ENCODE results near the gene MAGEA11.
"Not testable (repeated sequence)": the region's sequence is repeated elsewhere in the genome, so short reads cannot be mapped to it uniquely, and the experiment has no call there.

MAGEA11 gene

GRCh38 chrX:149704664-149705063 is 7.2 kb upstream of the MAGEA11 start:
- Mint-ChIP-seq H3K27ac (no peak overlapping the region), H3K36me3 (ENCODE audit: low read depth) (no peaks in the 10 kb centered on the region), H3K9me3 (no peaks in the 10 kb centered on the region), H3K27me3 (no peaks in the 10 kb centered on the region), H3K4me1 (ENCODE audit: low read depth) (no peaks in the 10 kb centered on the region), H3K4me3 (no peak overlapping the region)
- intact Hi-C loops (cut with micrococcal nuclease): no loop called here

- H3K36me3 Mint-ChIP-seq (ENCODE audit: low read depth): no peaks in the 10 kb centered on the region
- no peak overlapping the region for H3K27ac Mint-ChIP-seq
- no peaks in the 10 kb centered on the region for H3K27me3 Mint-ChIP-seq
- H3K4me3 Mint-ChIP-seq: no peak overlapping the region
- H3K9me3 Mint-ChIP-seq: no peaks in the 10 kb centered on the region
- intact Hi-C loops (cut with micrococcal nuclease): no loop called here
- H3K4me1 Mint-ChIP-seq (ENCODE audit: low read depth): no peaks in the 10 kb centered on the region
Measured at GRCh38 chrX:149707147-149707901, 4.5 kb upstream of the MAGEA11 start.

GRCh38 chrX:149712831-149713230 is 971 bp downstream of the MAGEA11 start:
- Mint-ChIP-seq H3K27me3 (no peaks in the 10 kb centered on the region), H3K27ac (no peak overlapping the region), H3K36me3 (ENCODE audit: low read depth) (no peaks in the 10 kb centered on the region), H3K4me3 (no peak overlapping the region), H3K9me3 (no peaks in the 10 kb centered on the region), H3K4me1 (ENCODE audit: low read depth) (no peaks in the 10 kb centered on the region)
- intact Hi-C loops (cut with micrococcal nuclease): no loop called here

- Mint-ChIP-seq H3K27ac (no peak overlapping the region), H3K4me3 (no peak overlapping the region), H3K9me3 (no peaks in the 10 kb centered on the region), H3K4me1 (ENCODE audit: low read depth) (no peaks in the 10 kb centered on the region), H3K36me3 (ENCODE audit: low read depth) (no peaks in the 10 kb centered on the region), H3K27me3 (no peaks in the 10 kb centered on the region)
- intact Hi-C loops (cut with micrococcal nuclease): no loop called here
Measured at GRCh38 chrX:149713279-149714050, 1.6 kb downstream of the MAGEA11 start.

GRCh38 chrX:149715468-149715867 is 3.6 kb downstream of the MAGEA11 start:
- Mint-ChIP-seq H3K9me3 (no peaks in the 10 kb centered on the region), H3K36me3 (ENCODE audit: low read depth) (no peaks in the 10 kb centered on the region), H3K4me3 (no peak overlapping the region), H3K27ac (no peak overlapping the region), H3K4me1 (ENCODE audit: low read depth) (no peaks in the 10 kb centered on the region), H3K27me3 (no peaks in the 10 kb centered on the region)
- intact Hi-C loops (cut with micrococcal nuclease): no loop called here

- Mint-ChIP-seq H3K4me1 (ENCODE audit: low read depth) (no peaks in the 10 kb centered on the region), H3K27ac (no peak overlapping the region), H3K4me3 (no peak overlapping the region), H3K27me3 (no peaks in the 10 kb centered on the region), H3K36me3 (ENCODE audit: low read depth) (no peaks in the 10 kb centered on the region), H3K9me3 (no peaks in the 10 kb centered on the region)
- intact Hi-C loops (cut with micrococcal nuclease): no loop called here
Measured at GRCh38 chrX:149716632-149717031, 4.8 kb downstream of the MAGEA11 start.

- Mint-ChIP-seq H3K4me3 (no peak overlapping the region), H3K27me3 (no peaks in the 10 kb centered on the region), H3K4me1 (ENCODE audit: low read depth) (no peaks in the 10 kb centered on the region), H3K36me3 (ENCODE audit: low read depth) (no peaks in the 10 kb centered on the region), H3K9me3 (no peaks in the 10 kb centered on the region), H3K27ac (no peak overlapping the region)
- intact Hi-C loops (cut with micrococcal nuclease): no loop called here
Measured at GRCh38 chrX:149717803-149718202, 5.9 kb downstream of the MAGEA11 start.

- no peaks in the 10 kb centered on the region for H3K36me3 Mint-ChIP-seq (ENCODE audit: low read depth)
- H3K27ac Mint-ChIP-seq: no peak overlapping the region
- H3K9me3 Mint-ChIP-seq: no peaks in the 10 kb centered on the region
- no peak overlapping the region for H3K4me3 Mint-ChIP-seq
- no peaks in the 10 kb centered on the region for H3K27me3 Mint-ChIP-seq
- intact Hi-C loops (cut with micrococcal nuclease): no loop called here
- no peaks in the 10 kb centered on the region for H3K4me1 Mint-ChIP-seq (ENCODE audit: low read depth)
Measured at GRCh38 chrX:149718757-149719156, 6.9 kb downstream of the MAGEA11 start.

- Mint-ChIP-seq H3K4me3 (no peak overlapping the region), H3K4me1 (ENCODE audit: low read depth) (no peaks in the 10 kb centered on the region), H3K9me3 (no peaks in the 10 kb centered on the region), H3K27me3 (no peaks in the 10 kb centered on the region), H3K27ac (no peak overlapping the region), H3K36me3 (ENCODE audit: low read depth) (no peaks in the 10 kb centered on the region)
- intact Hi-C loops (cut with micrococcal nuclease): no loop called here
Measured at GRCh38 chrX:149720021-149720689, 8.3 kb downstream of the MAGEA11 start.

GRCh38 chrX:149721241-149721640 is 9.4 kb downstream of the MAGEA11 start:
- H3K9me3 Mint-ChIP-seq; H3K36me3 Mint-ChIP-seq (ENCODE audit: low read depth); H3K27ac Mint-ChIP-seq; H3K27me3 Mint-ChIP-seq; intact Hi-C loops (cut with micrococcal nuclease); H3K4me3 Mint-ChIP-seq; H3K4me1 Mint-ChIP-seq (ENCODE audit: low read depth): not testable (repeated sequence)

- no peaks in the 10 kb centered on the region for H3K36me3 Mint-ChIP-seq (ENCODE audit: low read depth)
- no peaks in the 10 kb centered on the region for H3K4me1 Mint-ChIP-seq (ENCODE audit: low read depth)
- H3K27ac Mint-ChIP-seq: no peak overlapping the region
- H3K27me3 Mint-ChIP-seq: no peaks in the 10 kb centered on the region
- intact Hi-C loops (cut with micrococcal nuclease): no loop called here
- no peaks in the 10 kb centered on the region for H3K9me3 Mint-ChIP-seq
- H3K4me3 Mint-ChIP-seq: no peak overlapping the region
Measured at GRCh38 chrX:149721778-149722177, 9.9 kb downstream of the MAGEA11 start.

- H3K27me3 Mint-ChIP-seq; intact Hi-C loops (cut with micrococcal nuclease); H3K4me1 Mint-ChIP-seq (ENCODE audit: low read depth); H3K4me3 Mint-ChIP-seq; H3K27ac Mint-ChIP-seq; H3K36me3 Mint-ChIP-seq (ENCODE audit: low read depth); H3K9me3 Mint-ChIP-seq: not testable (repeated sequence)
Measured at GRCh38 chrX:149723583-149724118, 11.8 kb downstream of the MAGEA11 start.

GRCh38 chrX:149727308-149727707 is 15.4 kb downstream of the MAGEA11 start:
- not testable (repeated sequence) for H3K9me3 Mint-ChIP-seq, H3K27me3 Mint-ChIP-seq

GRCh38 chrX:149742269-149742668 is 30.4 kb downstream of the MAGEA11 start:
- H3K4me1 Mint-ChIP-seq (ENCODE audit: low read depth); H3K36me3 Mint-ChIP-seq (ENCODE audit: low read depth); H3K27ac Mint-ChIP-seq; intact Hi-C loops (cut with micrococcal nuclease); H3K27me3 Mint-ChIP-seq; H3K4me3 Mint-ChIP-seq; H3K9me3 Mint-ChIP-seq: not testable (repeated sequence)

More at GRCh38 chrX:149727308-149727707, 15.4 kb downstream of the MAGEA11 start:
- H3K4me1 Mint-ChIP-seq (ENCODE audit: low read depth); H3K36me3 Mint-ChIP-seq (ENCODE audit: low read depth); H3K4me3 Mint-ChIP-seq; intact Hi-C loops (cut with micrococcal nuclease); H3K27ac Mint-ChIP-seq: not testable (repeated sequence)
